Measurements from ENCODE around the gene CHD5.

CHD5 gene

GRCh38 chr1:6151291-6151822 is 28.8 kb downstream of the CHD5 start:
- FAIRE-seq = no peak

GRCh38 chr1:6150006-6150938 is 29.8 kb downstream of the CHD5 start:
- no peak for FAIRE-seq

- FAIRE-seq = no peak
Measured at GRCh38 chr1:6149597-6149996, 30.5 kb downstream of the CHD5 start.

- FAIRE-seq = no peak
Measured at GRCh38 chr1:6148497-6149241, 31.5 kb downstream of the CHD5 start.

- FAIRE-seq = no peak
Measured at GRCh38 chr1:6145864-6146410, 34.2 kb downstream of the CHD5 start.

- no peak for FAIRE-seq
Measured at GRCh38 chr1:6145396-6145750, 34.7 kb downstream of the CHD5 start.

GRCh38 chr1:6144647-6145395 is 35.3 kb downstream of the CHD5 start:
- no peak for FAIRE-seq

- no peak for FAIRE-seq
Measured at GRCh38 chr1:6144175-6144574, 35.9 kb downstream of the CHD5 start.

- no peak for FAIRE-seq
Measured at GRCh38 chr1:6143395-6143794, 36.7 kb downstream of the CHD5 start.

GRCh38 chr1:6142734-6143133 is 37.4 kb downstream of the CHD5 start:
- no peak for FAIRE-seq

- FAIRE-seq = no peak
Measured at GRCh38 chr1:6142036-6142621, 38.0 kb downstream of the CHD5 start.

- FAIRE-seq = no peak
Measured at GRCh38 chr1:6141592-6141991, 38.5 kb downstream of the CHD5 start.

GRCh38 chr1:6140413-6140812 is 39.7 kb downstream of the CHD5 start:
- no peak for FAIRE-seq

- no peak for FAIRE-seq
Measured at GRCh38 chr1:6137758-6138157, 42.4 kb downstream of the CHD5 start.

GRCh38 chr1:6136516-6137220 is 43.5 kb downstream of the CHD5 start:
- no peak for FAIRE-seq

- no peak for FAIRE-seq
Measured at GRCh38 chr1:6134741-6135510, 45.2 kb downstream of the CHD5 start.

GRCh38 chr1:6134206-6134605 is 45.9 kb downstream of the CHD5 start:
- FAIRE-seq = no peak

GRCh38 chr1:6133146-6133895 is 46.8 kb downstream of the CHD5 start:
- no peak for FAIRE-seq

GRCh38 chr1:6131561-6131960 is 48.6 kb downstream of the CHD5 start:
- FAIRE-seq = no peak

GRCh38 chr1:6130596-6130995 is 49.5 kb downstream of the CHD5 start:
- no peak for FAIRE-seq
